Activated CD8-positive, alpha-beta T cell treated with anti-CD3 and anti-CD28 coated beads for 36 hours (primary cell): ENCODE data around the gene MAP7. TPM values are rescaled to one million over a fixed set of nuclear protein-coding genes. Genes with fewer than 3 reads are reported as not detected.
"Not testable (repeated sequence)": the region's sequence is repeated elsewhere in the genome, so short reads cannot be mapped to it uniquely, and the experiment has no call there.

ENCODE experiments used
- ATAC-seq: fragments of 200-7000 bp; cut with Tn5 transposase; one replicate; pipeline ENCODE4 v1.10.0; 2021; ENCODE audit warnings: mild to moderate bottlenecking, moderate library complexity
- CTCF ChIA-PET: fragments of 350-600 bp; sonication (Branson Sonifier 250); formaldehyde crosslinking; loops from one replicate; lab custom pipeline; 2021; ENCODE audit warnings: antibody characterized with exemption; lab: Charles Lee
- POLR2A ChIA-PET: fragments of 350-600 bp; sonication (Branson Sonifier 250); formaldehyde crosslinking; loops from one replicate; lab custom pipeline; 2021; ENCODE audit warnings: antibody characterized with exemption; lab: Charles Lee
- DNase-seq: peaks from one replicate; pipeline ENCODE4 v3.0.0-alpha.2; 2020
- H3K27ac Mint-ChIP-seq: one replicate; pipeline ENCODE4 v1.8.0; 2021; ENCODE audit warnings: mild to moderate bottlenecking, mixed read lengths
- H3K27me3 Mint-ChIP-seq: one replicate; pipeline ENCODE4 v1.8.0; 2021; ENCODE audit warnings: mixed read lengths
- H3K36me3 Mint-ChIP-seq: one replicate; pipeline ENCODE4 v1.8.0; 2021; ENCODE audit warnings: low read depth, mixed read lengths
- H3K4me1 Mint-ChIP-seq: one replicate; pipeline ENCODE4 v1.8.0; 2021; ENCODE audit warnings: low read depth, mixed read lengths
- H3K4me3 Mint-ChIP-seq: one replicate; pipeline ENCODE4 v1.8.0; 2021; ENCODE audit warnings: mild to moderate bottlenecking, moderate library complexity, mixed read lengths
- H3K9me3 Mint-ChIP-seq: one replicate; pipeline ENCODE4 v1.8.0; 2021; ENCODE audit warnings: mixed read lengths
- intact Hi-C: fragments of 100-400 bp; cut with micrococcal nuclease; formaldehyde crosslinking; loops from one replicate; pipeline ENCODE4 v1.10.0; 2022
- total RNA-seq, 2 experiments: library from RNA; stranded (reverse); gene quantifications; one replicate each; pipeline ENCODE4 v1.2.3, GENCODE V29; 2021
- TF ChIP-seq, protein P1 (sequence below): fragments of 200-600 bp; IDR thresholded peaks from one replicate; pipeline ENCODE4 v1.8.0; 2022; ENCODE audit warnings: antibody characterized with exemption, mild to moderate bottlenecking

Gene MAP7
- total RNA-seq, 2 experiments from 2014 or later: 0.47 to 0.67 TPM

DNA sequence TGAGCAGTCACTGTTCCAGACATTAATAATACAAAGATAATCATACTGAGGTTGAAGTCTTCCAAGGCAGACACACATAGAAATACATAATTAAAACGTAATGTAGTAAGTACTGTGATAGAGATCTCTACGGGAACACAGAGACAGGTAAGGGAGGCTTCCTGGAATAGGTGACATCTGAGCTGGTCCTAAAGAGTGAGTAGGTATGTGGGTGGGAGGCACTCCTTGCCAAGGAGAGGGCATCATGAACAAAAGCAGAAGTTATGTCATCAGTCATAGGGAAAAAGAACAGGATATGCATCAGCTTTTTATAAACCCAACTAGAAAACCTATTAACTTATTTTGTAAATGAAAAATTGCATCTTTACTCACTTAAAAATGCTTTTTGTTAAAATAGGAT lies 110.0 kb downstream of the MAP7 start:
- ChIA-PET POLR2A (no interaction called here), CTCF (no interaction called here)
- H3K9me3 Mint-ChIP-seq: no peaks in the 10 kb centered on the region
- no peaks in the 10 kb centered on the region for H3K36me3 Mint-ChIP-seq
- TF ChIP-seq, protein P1, sequence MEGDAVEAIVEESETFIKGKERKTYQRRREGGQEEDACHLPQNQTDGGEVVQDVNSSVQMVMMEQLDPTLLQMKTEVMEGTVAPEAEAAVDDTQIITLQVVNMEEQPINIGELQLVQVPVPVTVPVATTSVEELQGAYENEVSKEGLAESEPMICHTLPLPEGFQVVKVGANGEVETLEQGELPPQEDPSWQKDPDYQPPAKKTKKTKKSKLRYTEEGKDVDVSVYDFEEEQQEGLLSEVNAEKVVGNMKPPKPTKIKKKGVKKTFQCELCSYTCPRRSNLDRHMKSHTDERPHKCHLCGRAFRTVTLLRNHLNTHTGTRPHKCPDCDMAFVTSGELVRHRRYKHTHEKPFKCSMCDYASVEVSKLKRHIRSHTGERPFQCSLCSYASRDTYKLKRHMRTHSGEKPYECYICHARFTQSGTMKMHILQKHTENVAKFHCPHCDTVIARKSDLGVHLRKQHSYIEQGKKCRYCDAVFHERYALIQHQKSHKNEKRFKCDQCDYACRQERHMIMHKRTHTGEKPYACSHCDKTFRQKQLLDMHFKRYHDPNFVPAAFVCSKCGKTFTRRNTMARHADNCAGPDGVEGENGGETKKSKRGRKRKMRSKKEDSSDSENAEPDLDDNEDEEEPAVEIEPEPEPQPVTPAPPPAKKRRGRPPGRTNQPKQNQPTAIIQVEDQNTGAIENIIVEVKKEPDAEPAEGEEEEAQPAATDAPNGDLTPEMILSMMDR: no peak
- H3K4me1 Mint-ChIP-seq: no peaks in the 10 kb centered on the region
- H3K27ac Mint-ChIP-seq: no peak overlapping the region
- ATAC-seq (no peak), DNase-seq (no peak)
- H3K27me3 Mint-ChIP-seq: no peaks in the 10 kb centered on the region
- intact Hi-C loops: no loop called here
- no peak overlapping the region for H3K4me3 Mint-ChIP-seq

- TF ChIP-seq, protein P1: no peak
- no peaks in the 10 kb centered on the region for H3K4me1 Mint-ChIP-seq
- ChIA-PET POLR2A (no interaction called here), CTCF (no interaction called here)
- DNase-seq (no peak), ATAC-seq (no peak)
- no peak overlapping the region for H3K4me3 Mint-ChIP-seq
- H3K27ac Mint-ChIP-seq: no peak overlapping the region
- intact Hi-C loops: no loop called here
- H3K36me3 Mint-ChIP-seq: no peaks in the 10 kb centered on the region
- H3K27me3 Mint-ChIP-seq: no peaks in the 10 kb centered on the region
- no peaks in the 10 kb centered on the region for H3K9me3 Mint-ChIP-seq
Measured at GRCh38 chr6:136439514-136440190, 110.6 kb downstream of the MAP7 start.

GRCh38 chr6:136438441-136438840 lies 111.8 kb downstream of the MAP7 start:
- no peak for ATAC-seq

GRCh38 chr6:136437246-136437645 lies 113.0 kb downstream of the MAP7 start:
- H3K27me3 Mint-ChIP-seq: no peaks in the 10 kb centered on the region
- intact Hi-C loops: no loop called here

More at GRCh38 chr6:136438441-136438840, 111.8 kb downstream of the MAP7 start:
- Mint-ChIP-seq H3K4me1 (no peaks in the 10 kb centered on the region), H3K9me3 (no peaks in the 10 kb centered on the region), H3K36me3 (no peaks in the 10 kb centered on the region), H3K4me3 (no peak overlapping the region), H3K27ac (no peak overlapping the region), H3K27me3 (no peaks in the 10 kb centered on the region)
- DNase-seq: no peak
- intact Hi-C loops: no loop called here
- ChIA-PET POLR2A (no interaction called here), CTCF (no interaction called here)
- TF ChIP-seq, protein P1: no peak

DNA sequence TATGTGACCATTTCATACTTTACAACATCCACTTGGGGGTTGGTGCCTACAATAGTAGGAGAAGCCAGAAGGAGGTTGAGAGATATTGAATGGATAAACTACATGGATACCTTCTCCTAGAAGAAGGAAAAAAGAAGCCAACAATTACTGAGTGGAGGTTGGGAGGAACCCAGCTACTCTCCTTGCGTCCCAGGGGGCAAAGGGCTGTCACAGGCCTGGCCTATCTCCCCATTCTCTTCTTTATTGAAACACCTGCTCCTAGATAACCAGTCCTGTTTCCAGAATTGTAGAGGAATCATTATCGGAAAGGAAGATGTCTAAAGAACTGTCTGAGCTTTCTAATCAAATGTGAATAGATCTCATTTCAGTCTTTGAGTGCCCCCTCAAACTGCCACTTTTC lies 115.1 kb downstream of the MAP7 start:
- Mint-ChIP-seq H3K27me3 (peaks cover 6% of the 10 kb centered on the region), H3K27ac (no peak overlapping the region), H3K36me3 (no peaks in the 10 kb centered on the region), H3K4me3 (no peak overlapping the region), H3K9me3 (no peaks in the 10 kb centered on the region), H3K4me1 (no peaks in the 10 kb centered on the region)
- CTCF ChIA-PET: no interaction called here
- ATAC-seq (no peak), DNase-seq (no peak)
- POLR2A ChIA-PET: no interaction called here
- TF ChIP-seq, protein P1: no peak
- intact Hi-C loops: no loop called here

More at GRCh38 chr6:136437246-136437645, 113.0 kb downstream of the MAP7 start:
- CTCF ChIA-PET: interaction anchor here (1.4 kb wide), 1 partner anchor 8 kb away, joined by 4 read pairs; no protein-coding TSS in a partner anchor
- Mint-ChIP-seq H3K9me3 (no peaks in the 10 kb centered on the region), H3K4me3 (no peak overlapping the region), H3K36me3 (no peaks in the 10 kb centered on the region), H3K27ac (no peak overlapping the region), H3K4me1 (no peaks in the 10 kb centered on the region)
- TF ChIP-seq, protein P1: no peak
- POLR2A ChIA-PET: no interaction called here
- DNase-seq: no peak
- ATAC-seq: no peak

DNA sequence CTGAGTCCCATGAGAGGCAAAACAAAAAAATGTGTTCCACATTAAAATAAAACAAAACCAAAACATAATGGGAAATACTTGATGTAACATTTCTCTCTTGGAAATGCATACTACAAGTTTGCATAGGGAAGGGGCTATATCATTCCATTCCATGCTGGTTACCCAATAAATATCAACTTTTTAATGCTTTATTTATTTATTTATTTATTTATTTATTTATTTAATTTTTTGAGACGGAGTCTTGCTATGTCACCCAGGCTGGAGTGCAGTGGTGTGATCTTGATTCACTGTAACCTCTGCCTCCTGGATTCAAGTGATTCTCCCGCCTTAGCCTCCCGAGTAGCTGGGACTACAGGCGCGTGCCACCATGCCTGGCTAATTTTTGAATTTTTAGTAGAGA lies 118.9 kb downstream of the MAP7 start:
- H3K4me3 Mint-ChIP-seq, H3K36me3 Mint-ChIP-seq, DNase-seq, H3K27ac Mint-ChIP-seq, intact Hi-C loops, CTCF ChIA-PET, H3K4me1 Mint-ChIP-seq, H3K27me3 Mint-ChIP-seq, ATAC-seq, POLR2A ChIA-PET, H3K9me3 Mint-ChIP-seq: not testable (repeated sequence)
